BJ (cell line): ENCODE data around the gene TEX2. TPM values are rescaled to one million over a fixed set of nuclear protein-coding genes. Genes with fewer than 3 reads are reported as not detected.
"Not testable (repeated sequence)": the region's sequence is repeated elsewhere in the genome, so short reads cannot be mapped to it uniquely, and the experiment has no call there.

Source experiments
- CTCF ChIA-PET: fragments of 350-600 bp; formaldehyde crosslinking; extraction: SDS; loops from one replicate; lab custom pipeline; 2021; ENCODE audit warnings: antibody characterized with exemption, inconsistent platforms; lab: Yijun Ruan, JAX
- POLR2A ChIA-PET: fragments of 300-600 bp; sonication (Branson Sonifier 250); formaldehyde crosslinking; extraction: SDS; loops from one replicate; lab custom pipeline; 2021; ENCODE audit warnings: antibody characterized with exemption; lab: Charles Lee
- DNase-seq: peaks from one replicate; pipeline ENCODE4 v3.0.0-alpha.2; 2011; ENCODE audit warnings: low read depth
- H3K27me3 ChIP-seq: 2 replicates; pipeline ENCODE4 v1.6.0; 2011; ENCODE audit warnings: low read length; ENCODE audit not compliant: control insufficient read depth, insufficient read depth
- H3K36me3 ChIP-seq: 2 replicates; pipeline ENCODE4 v1.5.1; 2011; ENCODE audit warnings: low read length; ENCODE audit not compliant: control insufficient read depth, insufficient read depth
- H3K4me3 ChIP-seq: 2 replicates; pipeline ENCODE4 v1.5.1; 2011; ENCODE audit warnings: low read depth, mild to moderate bottlenecking, control low read depth, low read length
- CTCF ChIP-seq: IDR thresholded peaks from 2 replicates; pipeline ENCODE4 v1.5.1; 2011; ENCODE audit warnings: low read depth, mild to moderate bottlenecking, control low read depth, inconsistent platforms, low read length, moderate library complexity; ENCODE audit not compliant: insufficient read depth
- polyA plus RNA-seq: library from polyadenylated mRNA; depleted of rRNA; stranded (reverse); fragments of >200 nt; gene quantifications from 2 replicates; pipeline ENCODE4 v1.2.3, GENCODE V29; 2011

The TEX2 gene
- polyA plus RNA-seq, 1 experiment = 35.0 TPM

- Histone ChIP-seq H3K27me3 (no peaks in the 10 kb centered on the region), H3K36me3 (peaks cover 5% of the 10 kb centered on the region), H3K4me3 (no peak overlapping the region)
- POLR2A ChIA-PET = no interaction called here
- TF ChIP-seq CTCF = no peak
- CTCF ChIA-PET = interaction anchor here (0.9 to 1.1 kb wide), 3 partner anchors 12 to 25 kb away, joined by 3 to 4 read pairs (median 3); no protein-coding TSS in a partner anchor
- DNase-seq = no peak
These were observed 48.9 kb downstream of the TEX2 start for GRCh38 chr17:64213995-64214811.

- CTCF ChIA-PET = interaction anchor here (0.8 to 1.5 kb wide), 5 partner anchors 10 to 70 kb away, joined by 3 to 7 read pairs (median 4); no protein-coding TSS in a partner anchor
- POLR2A ChIA-PET = no interaction called here
- Histone ChIP-seq H3K36me3 (peaks cover 5% of the 10 kb centered on the region), H3K27me3 (no peaks in the 10 kb centered on the region), H3K4me3 (no peak overlapping the region)
- peak; percentile 66 for DNase-seq
- no peak for TF ChIP-seq CTCF
These were observed 50.9 kb downstream of the TEX2 start for GRCh38 chr17:64212122-64212521.

GRCh38 chr17:64209983-64210382, 53.1 kb downstream of the TEX2 start:
- no peaks in the 10 kb centered on the region for H3K27me3 ChIP-seq
- H3K4me3 ChIP-seq = no peak overlapping the region
- H3K36me3 ChIP-seq = peaks cover 5% of the 10 kb centered on the region
- no peak for DNase-seq
- POLR2A ChIA-PET = no interaction called here
- CTCF ChIA-PET = no interaction called here
- no peak for TF ChIP-seq CTCF

- H3K4me3 ChIP-seq = no peak overlapping the region
- ChIA-PET CTCF (interaction anchor here (1.0 kb wide), 1 partner anchor 73 kb away, joined by 4 read pairs; no protein-coding TSS in a partner anchor), POLR2A (no interaction called here)
- TF ChIP-seq CTCF = no peak
- no peak for DNase-seq
- H3K27me3 ChIP-seq = no peaks in the 10 kb centered on the region
- H3K36me3 ChIP-seq = peaks cover 5% of the 10 kb centered on the region
These were observed 53.6 kb downstream of the TEX2 start for GRCh38 chr17:64209356-64209941.

- H3K4me3 ChIP-seq, H3K27me3 ChIP-seq, DNase-seq, H3K36me3 ChIP-seq, POLR2A ChIA-PET: not testable (repeated sequence)
- CTCF ChIA-PET = interaction anchor here (0.8 to 1.0 kb wide), 4 partner anchors 24 to 74 kb away, joined by 3 to 6 read pairs (median 4); no protein-coding TSS in a partner anchor
These were observed 54.4 kb downstream of the TEX2 start for GRCh38 chr17:64208656-64209055.
